HG02571 (cell line): ENCODE measurements around the gene ESRRB.

Source experiments
- ATAC-seq: cut with Tn5 transposase; IDR thresholded peaks from one replicate; pipeline ENCODE4 v1.9.1; 2021; ENCODE audit warnings: mild to moderate bottlenecking, moderate library complexity; ENCODE audit not compliant: unreplicated experiment

ESRRB gene

DNA sequence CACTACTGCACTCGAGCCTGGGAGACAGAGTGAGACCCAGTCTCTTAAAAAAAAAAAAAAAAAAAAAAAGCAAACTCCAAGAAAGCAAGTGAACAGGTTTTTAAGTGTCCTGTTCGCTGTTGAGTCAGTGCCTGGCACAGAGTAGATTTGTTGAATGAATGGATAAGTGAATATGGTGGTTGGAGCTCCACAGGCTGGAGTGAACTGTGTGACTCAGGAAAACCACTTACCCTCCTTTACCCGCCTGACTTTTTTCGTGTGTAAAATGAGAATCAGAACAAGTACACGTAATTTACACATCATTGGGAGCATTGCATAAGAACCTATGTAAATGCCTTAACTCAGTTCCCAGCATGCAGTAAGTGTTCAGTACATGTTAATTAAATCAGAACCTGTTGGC, 24.0 kb upstream of the ESRRB start:
- ATAC-seq, result no peak

DNA sequence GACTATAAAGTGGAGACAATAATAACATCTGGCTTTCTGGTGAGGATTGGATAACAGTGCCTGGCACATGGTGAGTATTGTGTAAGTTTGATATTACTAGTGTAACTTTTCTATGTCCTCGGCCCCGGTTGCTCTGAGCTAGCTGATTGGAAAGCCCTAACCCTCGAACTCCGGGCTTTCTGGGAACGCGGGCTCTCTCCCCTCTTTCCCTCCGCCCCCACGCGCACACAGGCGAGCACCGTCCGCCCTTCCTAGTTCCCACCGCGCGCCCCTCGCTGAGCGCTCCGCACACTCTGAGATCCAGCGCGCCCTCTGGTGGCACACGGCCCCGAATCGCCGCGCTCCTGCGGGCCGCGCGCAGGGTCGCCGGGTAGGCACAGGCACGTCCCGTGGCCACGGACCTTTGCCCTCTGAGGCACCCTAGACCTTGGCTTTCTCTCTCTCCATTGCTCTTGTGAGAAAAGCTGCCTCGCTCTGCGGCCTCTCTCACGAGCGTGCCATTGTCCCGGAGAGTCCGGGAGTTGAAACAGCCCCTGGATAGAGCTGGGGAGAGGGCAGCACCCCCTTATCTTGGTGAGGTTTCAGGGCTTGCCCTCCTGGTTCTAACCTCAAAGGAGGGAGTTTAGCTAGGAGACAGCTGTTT, 23.2 kb upstream of the ESRRB start:
- no peak for ATAC-seq

DNA sequence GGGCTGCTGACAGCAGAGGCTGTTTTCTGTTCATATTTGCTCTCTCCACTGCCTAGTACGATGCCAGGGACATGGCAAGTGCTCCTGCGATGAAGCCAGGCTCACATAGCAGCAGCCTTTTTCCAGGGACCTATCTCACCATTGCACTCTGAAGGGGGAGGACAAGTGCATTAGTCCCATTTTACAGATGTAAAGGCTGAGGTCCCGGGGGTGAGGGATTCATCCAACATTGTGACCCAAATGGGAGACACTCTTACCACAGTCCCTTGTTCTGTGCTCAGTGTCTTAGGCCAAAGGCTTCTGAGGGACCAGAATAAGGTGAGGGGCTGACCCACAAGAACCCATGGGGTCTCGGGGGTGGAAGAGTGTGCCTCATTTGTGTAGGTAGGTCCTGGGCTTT, 21.6 kb upstream of the ESRRB start:
- no peak for ATAC-seq

DNA sequence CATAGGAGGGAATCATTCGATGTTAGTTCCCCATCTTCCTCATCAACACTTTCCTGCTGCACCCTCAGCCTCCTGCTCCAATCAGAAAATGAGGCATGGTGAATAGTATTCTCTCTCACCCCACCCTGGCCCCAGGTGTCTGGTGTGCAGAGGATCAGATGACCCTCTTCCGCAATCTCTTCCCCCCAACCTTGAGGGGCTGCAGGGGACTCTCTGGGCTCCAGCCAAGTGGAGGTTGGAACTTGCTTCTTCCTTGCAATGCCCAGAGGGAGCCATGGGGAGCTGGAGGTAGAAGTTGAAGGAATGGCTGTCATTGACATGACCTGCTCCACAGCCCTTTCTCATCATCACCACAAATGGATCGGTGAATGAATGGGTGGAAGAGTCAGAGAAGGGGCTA, 20.2 kb upstream of the ESRRB start:
- ATAC-seq, result no peak

DNA sequence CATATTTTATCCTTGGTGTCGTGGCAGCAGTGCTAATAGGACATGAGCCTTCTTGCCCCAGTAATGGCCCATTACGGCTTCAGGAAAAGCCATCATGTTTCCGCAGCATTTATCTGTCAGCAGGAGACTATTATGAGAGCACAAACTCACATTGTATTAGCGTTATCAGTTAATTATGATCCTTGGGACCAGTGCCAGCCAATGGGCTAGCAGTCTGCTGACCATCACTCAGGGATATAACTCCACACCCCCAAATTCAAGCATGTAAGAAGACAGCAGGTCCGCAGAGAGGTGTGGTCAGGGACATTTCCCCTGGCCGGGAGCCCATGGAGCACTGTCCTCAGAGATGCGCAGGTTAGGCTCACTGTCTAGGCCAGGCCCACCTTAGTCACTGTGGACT, 4.9 kb upstream of the ESRRB start:
- ATAC-seq, result no peak

DNA sequence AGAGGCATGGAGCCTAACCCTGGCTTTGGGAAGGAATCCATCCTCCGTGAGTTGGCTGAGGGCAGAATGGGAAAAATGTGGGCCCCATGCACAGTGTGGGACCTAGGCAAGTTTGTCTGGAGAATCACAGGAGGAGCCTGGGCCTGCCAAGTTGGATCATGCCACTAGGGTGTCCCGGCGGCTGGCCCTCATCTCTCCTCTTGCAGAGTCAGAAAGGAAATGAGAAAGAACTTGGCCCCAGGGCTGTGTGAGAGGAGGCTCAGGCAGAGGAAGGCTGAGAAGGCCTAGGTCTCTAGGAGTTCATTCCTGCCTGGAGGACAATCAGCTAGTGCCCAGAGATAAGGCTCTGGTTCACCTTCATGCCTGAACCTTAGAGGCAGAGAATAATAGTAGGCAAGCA, 2.5 kb upstream of the ESRRB start:
- no peak for ATAC-seq

DNA sequence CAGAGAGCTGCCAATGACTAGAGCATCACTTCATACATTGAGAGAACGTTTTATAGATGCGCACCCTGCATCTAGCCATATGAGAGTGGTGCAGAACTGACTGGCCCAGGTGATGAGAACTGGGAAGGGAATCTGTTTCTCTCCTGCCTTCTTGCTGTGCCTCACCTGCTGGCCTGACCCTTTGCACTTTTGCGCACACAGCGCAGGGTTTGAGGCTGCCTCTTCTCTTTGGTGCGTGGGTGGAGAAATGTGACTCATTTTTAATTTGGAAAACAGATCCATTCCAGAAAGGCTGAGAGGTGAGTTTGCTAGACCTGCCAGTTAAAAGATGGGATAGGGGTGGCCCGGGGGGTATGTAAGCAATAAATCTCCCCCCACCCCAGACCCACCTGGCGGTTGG, 453 bp upstream of the ESRRB start:
- no peak for ATAC-seq

DNA sequence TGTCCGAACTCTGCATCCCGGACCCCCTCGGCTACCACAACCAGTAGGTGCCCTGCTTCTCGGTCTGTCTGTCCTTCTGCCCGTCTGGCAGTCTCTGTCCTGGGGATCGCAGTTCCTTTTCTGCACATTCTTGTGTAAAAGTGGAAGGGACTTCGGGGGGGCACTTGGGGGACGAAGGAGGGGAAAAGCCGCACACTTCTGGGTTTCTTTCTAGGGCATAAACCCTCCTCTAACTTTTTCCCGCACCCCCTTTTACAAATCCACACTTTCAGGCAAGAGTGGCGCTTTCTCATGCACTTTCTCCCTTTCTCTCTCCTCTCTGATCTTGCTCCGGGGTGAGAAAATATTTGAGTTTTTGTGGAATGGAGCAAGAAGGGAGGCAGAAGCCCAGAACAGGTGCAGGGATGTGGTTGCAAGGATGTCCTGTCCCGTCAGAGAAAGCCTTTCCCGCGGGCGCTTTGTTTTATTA, 506 bp downstream of the ESRRB start:
- ATAC-seq, result no peak

DNA sequence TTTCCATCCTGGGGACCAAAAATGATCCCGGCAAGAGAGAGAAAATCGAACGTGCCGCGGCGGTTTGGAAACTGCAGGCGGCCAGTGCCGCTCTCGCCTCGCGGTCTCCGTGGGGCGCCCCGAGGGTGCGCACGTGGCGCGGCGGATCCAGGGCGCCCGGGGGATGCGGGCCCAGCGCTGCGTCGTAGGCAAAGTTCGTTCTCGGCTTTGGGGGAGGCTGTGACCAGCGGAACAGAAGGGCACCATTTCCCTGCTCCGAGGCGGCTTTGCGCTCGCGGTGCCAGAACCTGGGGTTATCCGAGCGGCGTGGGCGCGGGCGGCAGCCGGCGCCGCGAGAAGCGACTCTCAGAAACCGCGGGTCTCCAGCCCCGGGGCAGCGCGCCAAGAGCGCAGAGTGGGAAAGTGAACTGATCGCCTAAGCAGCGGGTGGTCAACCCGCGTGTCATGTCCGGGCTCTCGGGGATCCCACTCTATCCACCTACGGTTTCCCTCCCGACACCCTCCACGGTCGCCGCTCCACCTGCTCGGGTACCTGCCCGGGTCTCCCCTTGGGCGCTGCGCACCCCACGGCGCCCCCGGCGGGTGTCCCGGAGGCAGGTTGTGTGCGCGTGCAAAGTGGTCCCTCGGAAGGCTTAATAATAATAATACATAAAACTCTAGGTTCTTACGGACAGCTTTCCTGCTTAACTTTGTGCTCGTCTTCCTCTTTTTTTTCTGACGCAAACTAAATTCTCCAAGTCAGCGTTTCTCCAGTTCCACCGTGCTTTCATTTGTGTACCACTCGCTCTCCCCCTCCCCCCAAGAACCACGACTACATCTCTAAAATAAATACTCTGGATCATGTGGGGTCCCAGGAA, 1.2 kb downstream of the ESRRB start:
- no peak for ATAC-seq

DNA sequence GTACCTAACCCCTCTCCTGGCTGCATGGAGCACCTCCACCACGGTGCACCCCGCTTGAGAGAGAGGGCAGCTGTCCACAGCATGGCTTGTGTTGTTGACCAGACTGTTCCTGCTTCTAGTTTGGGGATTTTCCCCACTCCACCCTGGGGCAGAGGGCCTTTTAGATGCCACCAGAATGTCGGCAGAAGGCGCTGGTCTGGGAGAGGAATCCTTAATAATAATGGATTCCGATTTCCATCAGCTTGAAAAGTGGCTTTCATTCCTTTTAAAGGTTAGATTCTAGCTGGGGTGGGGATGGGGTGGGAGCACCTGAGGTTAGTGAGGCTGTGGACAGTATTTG, 1.8 kb downstream of the ESRRB start:
- ATAC-seq, result no peak

DNA sequence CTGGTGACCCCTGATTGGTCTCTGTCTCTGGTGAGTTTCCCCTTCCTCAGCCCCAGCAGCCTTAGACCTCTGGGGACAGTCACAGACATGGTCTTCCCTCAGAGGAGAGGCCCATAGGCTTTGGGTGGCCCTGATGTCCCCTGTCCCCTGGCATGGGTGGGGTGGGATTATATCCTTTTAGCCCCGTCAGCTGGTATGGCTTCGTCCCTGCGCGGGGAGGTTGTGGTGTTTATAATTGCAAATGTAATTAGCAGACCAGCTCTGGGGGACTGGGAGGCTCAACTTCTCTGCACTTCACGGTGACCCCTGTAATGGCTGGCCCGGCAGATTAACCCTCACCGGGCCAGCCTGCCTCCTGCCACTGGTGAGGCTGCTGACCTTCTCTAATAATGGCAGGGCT, 5.1 kb downstream of the ESRRB start:
- ATAC-seq, result no peak

DNA sequence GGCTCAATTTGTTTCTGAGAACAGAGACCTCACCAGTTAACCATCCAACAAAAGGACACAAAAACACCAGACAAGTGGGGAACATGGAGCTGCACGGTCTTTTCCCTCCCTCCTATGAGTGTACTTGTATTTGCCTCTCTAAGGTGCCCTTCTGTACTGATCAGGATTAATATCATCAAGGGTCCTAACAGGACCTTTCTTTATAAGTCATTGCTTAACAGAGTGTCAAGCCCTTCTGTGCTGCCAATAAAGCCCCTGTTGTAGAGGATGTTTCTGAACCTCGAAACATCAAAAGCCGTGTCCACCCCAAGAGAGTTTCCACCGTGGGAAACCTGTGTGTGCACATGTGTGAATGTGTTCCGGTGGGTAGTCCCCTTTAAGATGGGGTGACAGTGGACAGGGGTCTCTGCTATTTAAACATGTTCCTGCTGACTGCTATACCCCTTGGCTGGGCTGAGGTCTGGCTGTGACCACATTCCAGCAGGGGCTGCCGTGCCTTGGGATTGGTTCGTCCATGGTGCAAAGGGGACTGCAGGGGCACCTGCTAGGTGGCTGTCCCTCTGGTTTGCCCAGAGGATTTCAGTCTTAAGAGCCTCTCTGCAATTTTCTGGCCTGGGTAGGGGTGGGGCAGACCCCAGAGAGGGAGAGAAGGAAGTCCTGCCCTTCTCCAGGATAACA, 6.0 kb downstream of the ESRRB start:
- no peak for ATAC-seq

DNA sequence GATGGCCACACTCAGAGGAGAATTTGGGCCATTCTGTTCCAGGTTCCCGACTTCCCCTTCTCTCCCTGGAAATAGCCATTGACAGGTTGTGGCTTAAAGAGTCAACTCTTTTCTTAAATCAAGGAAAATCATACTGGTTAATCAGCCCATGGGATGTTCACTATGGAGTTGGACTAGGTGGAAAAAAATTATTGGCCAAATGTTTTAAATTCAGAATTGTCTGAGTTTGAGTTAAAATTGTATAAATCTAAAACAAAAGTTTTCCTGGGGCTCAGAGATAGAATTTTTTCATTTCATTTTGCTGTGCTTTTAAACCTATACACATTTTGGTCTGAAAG, 6.5 kb downstream of the ESRRB start:
- ATAC-seq, result no peak

DNA sequence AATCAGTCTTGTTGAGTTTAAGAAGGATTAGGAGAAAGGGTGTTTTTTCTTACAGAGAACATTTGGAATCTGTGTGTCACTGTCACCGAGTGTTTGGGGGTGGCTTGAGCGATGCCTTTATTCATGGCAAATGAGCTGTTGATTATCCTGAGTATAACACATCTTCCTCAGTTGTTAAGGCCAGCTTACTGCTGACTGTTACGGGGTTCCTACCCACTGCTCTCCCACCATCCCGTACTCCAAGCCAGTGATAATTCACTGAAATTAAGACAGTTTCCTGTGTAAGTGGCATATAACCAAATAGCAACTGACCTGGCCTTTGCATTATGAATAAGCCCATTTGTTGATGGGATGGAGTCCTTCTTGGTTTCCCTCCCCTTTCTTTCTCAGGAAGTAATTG, 9.5 kb downstream of the ESRRB start:
- no peak for ATAC-seq

DNA sequence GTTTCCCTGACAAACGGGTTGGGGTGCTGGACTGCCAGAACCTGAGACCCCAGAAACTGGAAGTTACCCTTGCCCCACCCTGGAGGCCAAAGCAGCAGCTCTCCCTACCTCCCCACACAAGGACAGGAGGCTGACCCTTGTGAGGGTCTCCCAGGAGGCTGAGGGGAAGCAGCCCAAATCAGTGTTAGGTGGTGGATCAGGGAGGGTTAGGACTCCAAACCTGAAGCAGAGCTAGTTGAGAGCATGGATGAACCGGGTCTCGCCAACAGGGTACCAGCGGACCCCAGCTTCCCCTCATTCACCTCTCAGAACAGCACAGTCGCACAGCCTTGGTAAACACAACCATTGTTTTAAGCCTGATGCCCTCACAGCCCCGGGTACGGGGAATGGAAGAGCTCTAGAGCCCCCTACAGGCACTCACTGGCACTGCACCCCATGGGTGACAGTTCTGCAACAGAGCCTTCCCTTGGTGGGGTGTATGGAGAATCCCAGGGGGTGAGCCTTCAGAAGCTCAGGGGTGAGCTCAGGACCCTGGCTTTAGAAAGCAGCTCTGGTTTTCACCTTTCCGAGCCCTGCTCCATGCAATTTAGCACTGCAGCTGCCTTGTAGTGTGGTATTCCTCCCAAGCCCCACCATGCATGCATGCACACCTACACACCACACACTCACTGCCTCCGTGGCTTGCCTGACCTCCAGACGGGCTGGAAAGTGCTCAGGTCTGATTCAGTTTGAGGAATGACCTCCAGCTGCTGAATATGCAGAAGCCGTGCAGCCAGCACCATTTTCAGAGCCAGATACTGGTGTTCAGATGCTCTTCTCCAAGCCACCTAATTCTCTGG, 11.2 kb downstream of the ESRRB start:
- ATAC-seq, result no peak

DNA sequence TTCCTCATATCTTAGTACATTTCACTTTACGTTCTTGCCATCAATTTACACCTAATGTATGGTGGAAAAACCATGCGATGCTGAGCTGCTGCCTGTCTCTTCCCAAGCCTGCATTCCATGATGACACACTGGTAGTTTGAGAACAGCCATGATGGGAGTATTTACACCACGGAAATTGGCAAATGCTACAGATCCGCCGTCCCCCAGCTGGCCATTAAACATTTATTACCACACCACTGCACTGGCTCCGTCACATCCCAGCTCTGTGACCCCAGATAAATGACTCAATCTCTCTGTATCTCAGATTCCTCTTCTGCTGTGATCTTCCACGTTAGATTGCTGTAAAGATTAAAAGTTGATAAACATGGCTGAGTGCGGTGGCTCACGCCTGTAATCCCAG, 13.9 kb downstream of the ESRRB start:
- ATAC-seq, result no peak

DNA sequence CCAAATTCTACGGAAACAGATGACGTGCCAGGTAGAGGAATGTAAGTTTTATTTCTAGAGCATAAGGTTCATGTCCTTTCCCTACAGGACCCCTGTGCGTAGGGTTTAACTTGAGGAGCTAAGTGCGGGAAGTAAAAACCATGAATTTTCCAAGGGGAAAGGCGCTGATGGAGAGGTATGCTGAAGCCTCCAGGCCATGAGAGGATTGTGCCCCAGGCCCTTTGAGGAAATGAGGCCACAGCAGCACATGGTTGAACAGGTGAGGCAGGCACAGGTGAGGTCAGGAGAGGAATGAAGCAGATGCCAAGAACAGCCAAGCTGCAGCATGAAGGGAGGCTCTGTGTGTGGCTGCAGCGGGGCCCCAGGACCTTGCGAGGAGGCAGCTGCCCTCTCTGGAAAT, 14.7 kb downstream of the ESRRB start:
- no peak for ATAC-seq

DNA sequence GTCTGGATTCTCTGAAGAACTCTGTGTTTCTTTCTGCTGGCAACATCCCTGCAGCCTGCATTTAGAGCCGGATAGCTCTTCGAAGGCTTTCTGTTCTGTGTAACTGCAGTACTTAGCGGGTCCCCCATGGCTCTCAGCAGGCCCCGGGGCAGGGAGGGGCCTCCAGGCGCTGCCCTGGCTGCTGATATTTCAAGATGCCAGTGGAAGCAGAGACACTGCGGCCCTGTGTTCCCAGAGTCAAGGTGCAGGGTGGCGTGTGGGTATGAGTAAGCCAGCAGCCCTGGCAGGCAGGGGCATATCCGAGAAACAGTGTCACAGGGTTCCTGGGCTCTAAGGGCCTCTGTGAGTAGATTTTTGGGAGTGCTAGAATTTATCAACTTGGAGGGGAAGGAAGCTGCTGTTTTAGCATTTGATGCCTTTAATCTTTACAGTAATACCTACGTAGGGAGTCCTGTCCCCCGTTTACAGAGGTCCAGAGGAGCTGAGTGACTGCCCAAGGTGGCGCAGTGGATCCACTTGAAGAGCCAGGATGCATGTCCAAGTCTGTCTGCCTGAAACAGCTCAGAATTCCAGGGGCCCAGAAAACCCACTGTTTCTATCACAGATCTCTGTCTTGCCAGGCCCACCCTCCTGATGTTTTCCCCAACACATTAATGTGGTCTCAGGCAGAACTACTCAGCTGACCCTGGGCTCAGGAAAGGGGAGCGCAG, 16.2 kb downstream of the ESRRB start:
- ATAC-seq, result no peak

DNA sequence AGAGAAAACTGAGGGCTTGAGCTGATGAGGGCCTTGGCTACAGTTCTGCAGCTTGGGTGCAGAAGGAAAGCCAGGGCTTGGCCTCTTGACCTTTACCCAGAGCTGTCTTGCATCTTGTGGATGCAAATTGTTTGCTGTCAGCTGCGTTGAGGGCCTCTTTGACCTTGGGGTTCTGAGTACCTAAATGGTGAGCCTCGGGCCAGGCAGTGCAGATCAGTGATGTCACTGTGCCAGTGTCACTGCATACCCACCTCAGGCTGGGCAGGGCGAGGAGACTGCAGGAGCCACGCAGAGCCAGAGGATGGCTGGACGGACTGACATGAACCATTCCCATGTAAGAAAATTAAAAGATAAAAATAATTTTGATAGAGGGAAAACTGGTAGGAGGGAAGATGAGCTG, 18.6 kb downstream of the ESRRB start:
- no peak for ATAC-seq

DNA sequence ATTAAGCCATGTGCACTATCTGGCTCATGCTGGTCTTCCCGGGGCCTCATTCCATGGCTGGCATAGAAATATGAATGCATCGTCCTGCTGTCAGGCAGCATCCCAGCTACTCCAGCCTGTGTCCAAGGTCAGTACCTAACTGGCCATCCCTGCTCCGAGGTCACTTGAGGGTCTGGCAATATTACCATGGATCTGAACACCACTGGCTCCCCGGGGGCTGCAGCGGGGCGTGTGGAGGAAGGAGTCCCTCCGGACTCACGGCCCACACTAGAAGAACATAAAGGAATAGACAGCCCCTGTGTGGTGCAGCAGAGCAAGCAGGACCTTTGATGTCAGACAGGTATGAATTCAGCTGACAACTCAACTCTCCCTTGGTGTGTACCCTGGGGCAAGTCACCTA, 19.2 kb downstream of the ESRRB start:
- no peak for ATAC-seq

DNA sequence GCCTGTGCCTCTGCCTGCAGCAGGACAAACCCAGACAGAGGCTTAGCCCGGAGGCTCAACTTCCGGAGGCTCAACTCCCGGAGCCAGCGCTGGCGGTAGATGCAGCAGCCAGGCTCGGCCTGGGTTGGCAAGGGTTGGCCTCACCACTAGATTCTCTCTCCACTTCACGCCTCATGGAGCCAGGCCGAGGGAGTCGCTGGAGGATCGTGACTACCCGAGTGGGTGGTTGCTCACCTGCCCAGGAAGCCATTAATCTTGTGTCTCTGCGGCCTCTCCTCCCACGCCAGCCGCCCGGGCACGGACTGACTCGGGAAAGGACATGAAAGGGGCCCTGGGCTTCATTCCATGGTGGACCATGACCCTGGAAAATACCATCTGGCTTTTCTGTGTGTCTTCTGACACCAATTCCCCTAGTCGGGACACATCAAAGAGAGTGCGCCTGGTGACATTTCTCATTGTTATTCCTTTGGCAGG, 20.8 kb downstream of the ESRRB start:
- ATAC-seq, result no peak
